Hepatocyte (in vitro differentiated cells): ENCODE measurements around the gene SPNS2. TPM values are rescaled to one million over a fixed set of nuclear protein-coding genes. Genes with fewer than 3 reads are reported as not detected.

ENCODE experiments used
- DNase-seq: peaks from one replicate; pipeline ENCODE4 v3.0.0-alpha.2; 2016; ENCODE audit warnings: low spot score
- H2AFZ ChIP-seq: fragments of 200-600 bp; sonication (generic); 2 replicates; pipeline ENCODE4 v1.6.0; 2016; ENCODE audit warnings: antibody characterized with exemption, mild to moderate bottlenecking
- H3K27ac ChIP-seq: fragments of 200-600 bp; sonication (generic); 2 replicates; pipeline ENCODE4 v1.5.1; 2016; ENCODE audit warnings: mild to moderate bottlenecking
- H3K27me3 ChIP-seq: fragments of 200-600 bp; sonication (generic); 2 replicates; pipeline ENCODE4 v1.6.1; 2016
- H3K36me3 ChIP-seq: fragments of 200-600 bp; sonication (generic); replicated peaks from 2 replicates; pipeline ENCODE4 v1.5.1; 2016; ENCODE audit warnings: low read depth; ENCODE audit not compliant: insufficient read depth
- H3K4me1 ChIP-seq: fragments of 200-600 bp; sonication (generic); 2 replicates; pipeline ENCODE4 v1.5.1; 2016; ENCODE audit warnings: mild to moderate bottlenecking, moderate library complexity; ENCODE audit not compliant: insufficient read depth
- H3K4me2 ChIP-seq: fragments of 200-600 bp; sonication (generic); 2 replicates; pipeline ENCODE4 v1.6.0; 2016
- H3K4me3 ChIP-seq: fragments of 200-600 bp; sonication (generic); 2 replicates; pipeline ENCODE4 v1.5.1; 2016; ENCODE audit warnings: mild to moderate bottlenecking
- H3K79me2 ChIP-seq: fragments of 200-600 bp; sonication (generic); 2 replicates; pipeline ENCODE4 v1.6.0; 2017; ENCODE audit warnings: mild to moderate bottlenecking
- H3K9me2 ChIP-seq: fragments of 200-600 bp; sonication (generic); replicated peaks from 2 replicates; pipeline ENCODE4 v1.6.0; 2017; ENCODE audit warnings: mild to moderate bottlenecking; ENCODE audit not compliant: insufficient read depth
- H3K9me3 ChIP-seq: fragments of 200-600 bp; sonication (generic); 2 replicates; pipeline ENCODE4 v1.5.1; 2016; ENCODE audit warnings: low read depth, mild to moderate bottlenecking
- H4K20me1 ChIP-seq: fragments of 200-600 bp; sonication (generic); 2 replicates; pipeline ENCODE4 v1.6.0; 2016; ENCODE audit warnings: mild to moderate bottlenecking; ENCODE audit not compliant: insufficient read depth, poor library complexity, severe bottlenecking
- EZH2 ChIP-seq: fragments of 200-600 bp; sonication (generic); IDR thresholded peaks from 2 replicates; pipeline ENCODE4 v1.6.1; 2016; ENCODE audit warnings: antibody characterized with exemption, mild to moderate bottlenecking, borderline replicate concordance
- EZH2phosphoT487 ChIP-seq: fragments of 200-600 bp; sonication (generic); IDR thresholded peaks from one replicate; pipeline ENCODE4 v1.6.1; 2018; ENCODE audit warnings: antibody characterized with exemption, mild to moderate bottlenecking, low read depth, moderate library complexity; ENCODE audit not compliant: unreplicated experiment, severe bottlenecking
- WGBS: methylation state at CpG from one replicate; pipeline ENCODE4 v1.1.6; 2016; ENCODE audit warnings: low lambda C conversion rate; ENCODE audit errors: missing lambda C conversion rate; 5-methylcytosine and 5-hydroxymethylcytosine counted together
- polyA plus RNA-seq: library from polyadenylated mRNA; unstranded; fragments of >200 nt; fragmentation: Nextera tagmentation; extraction: Ambion mirVana; gene quantifications from 2 replicates; pipeline ENCODE4 v1.2.1, GENCODE V29; 2016
- total RNA-seq: library from RNA; depleted of rRNA; stranded (reverse); fragments of >200 nt; gene quantifications from 2 replicates; pipeline ENCODE4 v1.2.3, GENCODE V29; 2014
- TF ChIP-seq, protein P1 (sequence below): fragments of 200-600 bp; sonication (generic); IDR thresholded peaks from 2 replicates; pipeline ENCODE4 v1.5.1; 2016; ENCODE audit warnings: antibody characterized with exemption, mild to moderate bottlenecking; ENCODE audit not compliant: poor library complexity

Gene SPNS2
- total and polyA plus RNA-seq, 2 experiments from 2014 or later: 5.6 to 10.3 TPM

DNA sequence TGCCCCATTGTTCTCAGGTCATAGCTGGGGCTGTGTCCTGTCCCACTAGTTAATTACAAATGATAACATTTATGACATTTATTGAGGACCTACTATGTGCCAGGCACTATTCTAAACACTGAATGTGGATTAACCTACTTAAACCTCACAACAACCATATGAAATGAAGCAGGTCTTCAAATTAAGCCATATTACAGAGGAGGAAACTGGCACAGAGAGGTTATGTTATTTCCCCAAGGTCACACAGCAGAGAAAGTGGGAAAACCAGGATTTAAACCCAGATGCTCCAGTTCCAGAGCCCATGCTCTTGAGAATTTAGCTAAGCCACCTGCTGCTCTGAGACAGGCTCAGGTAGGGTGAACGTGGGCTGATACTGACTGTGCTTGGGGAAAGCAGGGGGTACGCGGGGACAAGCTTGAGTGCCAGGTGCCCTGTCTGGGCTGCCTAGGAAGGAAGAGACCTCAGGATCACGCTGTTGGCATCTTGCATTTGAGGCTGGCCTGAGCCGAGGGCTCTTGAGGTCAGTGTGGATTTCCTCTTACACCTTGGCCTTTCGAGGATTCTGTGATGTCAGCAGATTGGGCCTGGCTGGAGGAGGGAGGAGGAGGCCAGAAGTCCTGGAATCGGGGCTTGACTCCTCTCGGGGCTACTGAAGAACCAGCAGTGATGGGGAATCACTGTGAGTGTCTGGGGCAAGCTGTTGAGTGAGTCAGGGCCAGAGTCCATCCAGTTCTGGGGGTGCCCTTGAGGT is 8.9 kb downstream of the SPNS2 start:
- no peaks in the 10 kb centered on the region for H3K9me2 ChIP-seq
- H3K4me1 ChIP-seq: no peaks in the 10 kb centered on the region
- H2AFZ ChIP-seq: no peak overlapping the region
- H3K4me3 ChIP-seq: no peak overlapping the region
- no peaks in the 10 kb centered on the region for H3K36me3 ChIP-seq
- no peaks in the 10 kb centered on the region for H3K79me2 ChIP-seq
- 84% methylated on average over 8 of the region's 8 CpGs for WGBS
- no peak for DNase-seq
- TF ChIP-seq, protein P1, sequence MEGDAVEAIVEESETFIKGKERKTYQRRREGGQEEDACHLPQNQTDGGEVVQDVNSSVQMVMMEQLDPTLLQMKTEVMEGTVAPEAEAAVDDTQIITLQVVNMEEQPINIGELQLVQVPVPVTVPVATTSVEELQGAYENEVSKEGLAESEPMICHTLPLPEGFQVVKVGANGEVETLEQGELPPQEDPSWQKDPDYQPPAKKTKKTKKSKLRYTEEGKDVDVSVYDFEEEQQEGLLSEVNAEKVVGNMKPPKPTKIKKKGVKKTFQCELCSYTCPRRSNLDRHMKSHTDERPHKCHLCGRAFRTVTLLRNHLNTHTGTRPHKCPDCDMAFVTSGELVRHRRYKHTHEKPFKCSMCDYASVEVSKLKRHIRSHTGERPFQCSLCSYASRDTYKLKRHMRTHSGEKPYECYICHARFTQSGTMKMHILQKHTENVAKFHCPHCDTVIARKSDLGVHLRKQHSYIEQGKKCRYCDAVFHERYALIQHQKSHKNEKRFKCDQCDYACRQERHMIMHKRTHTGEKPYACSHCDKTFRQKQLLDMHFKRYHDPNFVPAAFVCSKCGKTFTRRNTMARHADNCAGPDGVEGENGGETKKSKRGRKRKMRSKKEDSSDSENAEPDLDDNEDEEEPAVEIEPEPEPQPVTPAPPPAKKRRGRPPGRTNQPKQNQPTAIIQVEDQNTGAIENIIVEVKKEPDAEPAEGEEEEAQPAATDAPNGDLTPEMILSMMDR: no peak
- no peaks in the 10 kb centered on the region for H3K9me3 ChIP-seq
- no peaks in the 10 kb centered on the region for H3K27me3 ChIP-seq
- no peak overlapping the region for H3K27ac ChIP-seq
- H3K4me2 ChIP-seq: no peak overlapping the region
- H4K20me1 ChIP-seq: no peaks in the 10 kb centered on the region

DNA sequence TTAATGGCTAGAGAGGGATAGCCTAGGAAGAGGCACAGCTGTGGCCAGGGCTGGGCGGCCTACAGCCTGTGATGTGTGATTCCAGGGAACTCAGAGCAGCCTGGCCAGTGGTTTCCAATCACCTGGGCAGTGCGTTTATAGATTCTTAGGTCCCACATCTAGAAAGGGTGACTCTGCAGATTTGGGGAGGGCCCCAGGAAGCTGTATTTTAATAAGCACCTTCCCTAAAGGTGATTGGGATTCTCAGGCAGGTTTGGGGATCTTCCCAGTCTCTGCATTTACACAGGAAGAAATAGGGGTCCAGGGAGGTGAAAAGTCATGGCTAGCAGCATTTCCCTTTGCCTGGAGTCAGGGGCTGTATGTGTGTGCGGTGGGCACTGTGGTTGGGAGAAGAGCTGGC is 9.5 kb downstream of the SPNS2 start:
- WGBS: 96% methylated on average over 3 of the region's 3 CpGs
- Histone ChIP-seq H3K9me2 (no peaks in the 10 kb centered on the region), H3K4me1 (peaks cover 6% of the 10 kb centered on the region), H4K20me1 (no peaks in the 10 kb centered on the region), H3K27me3 (no peaks in the 10 kb centered on the region), H3K36me3 (no peaks in the 10 kb centered on the region), H3K4me2 (no peak overlapping the region), H2AFZ (no peak overlapping the region), H3K27ac (no peak overlapping the region), H3K9me3 (no peaks in the 10 kb centered on the region), H3K79me2 (no peaks in the 10 kb centered on the region), H3K4me3 (no peak overlapping the region)
- no peak for DNase-seq
- TF ChIP-seq EZH2 (no peak), EZH2phosphoT487 (no peak)
- TF ChIP-seq, protein P1: no peak

DNA sequence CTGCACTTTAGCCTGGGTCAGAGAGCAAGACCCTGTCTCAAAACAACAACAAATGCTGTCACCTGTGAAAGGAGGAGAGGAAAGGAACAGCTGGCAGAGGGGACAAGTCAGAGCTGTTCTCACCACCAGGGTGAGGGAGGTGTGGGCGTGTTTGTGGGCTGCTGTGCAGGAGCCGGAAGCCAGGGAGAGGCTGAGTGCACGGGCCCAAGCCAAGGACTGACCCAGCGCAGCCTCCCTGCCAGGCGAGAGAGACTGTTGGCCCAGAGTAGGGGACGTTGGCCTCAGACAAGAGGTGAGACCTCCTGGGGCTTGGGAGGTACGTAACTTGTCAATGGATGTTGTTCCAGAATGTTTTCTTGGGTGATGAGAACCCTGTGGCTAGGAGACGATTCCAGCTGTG is 10.7 kb downstream of the SPNS2 start:
- Histone ChIP-seq H3K4me3 (no peak overlapping the region), H3K4me1 (peaks cover 16% of the 10 kb centered on the region), H3K79me2 (no peaks in the 10 kb centered on the region), H3K27me3 (no peaks in the 10 kb centered on the region), H3K9me2 (no peaks in the 10 kb centered on the region), H3K36me3 (no peaks in the 10 kb centered on the region), H3K4me2 (no peak overlapping the region), H3K9me3 (no peaks in the 10 kb centered on the region), H4K20me1 (no peaks in the 10 kb centered on the region), H2AFZ (no peak overlapping the region), H3K27ac (no peak overlapping the region)
- 79% methylated on average over 8 of the region's 8 CpGs for WGBS
- DNase-seq: no peak
- TF ChIP-seq, protein P1: no peak
- TF ChIP-seq EZH2phosphoT487: no peak
- no peak for TF ChIP-seq EZH2
